B cell (primary cell): ENCODE data around the gene CEL. TPM values are rescaled to one million over a fixed set of nuclear protein-coding genes. Genes with fewer than 3 reads are reported as not detected.

ENCODE experiments used
- ATAC-seq: fragments of 200-7000 bp; cut with Tn5 transposase; one replicate; pipeline ENCODE4 v1.10.0; 2021; ENCODE audit warnings: low read depth, mild to moderate bottlenecking, moderate number of reproducible peaks, moderate library complexity
- CTCF ChIA-PET: fragments of 350-600 bp; sonication (Branson Sonifier 250); formaldehyde crosslinking; loops from one replicate; lab custom pipeline; 2021; ENCODE audit warnings: antibody characterized with exemption, inconsistent platforms; lab: Charles Lee
- POLR2A ChIA-PET: fragments of 350-600 bp; sonication (Branson Sonifier 250); formaldehyde crosslinking; loops from one replicate; lab custom pipeline; 2021; ENCODE audit warnings: antibody characterized with exemption; lab: Charles Lee
- DNase-seq: peaks from one replicate; pipeline ENCODE4 v3.0.0; 2013
- H2AFZ ChIP-seq: 2 replicates; pipeline ENCODE4 v1.6.1; 2012; ENCODE audit warnings: mild to moderate bottlenecking, low read depth, low read length; ENCODE audit not compliant: insufficient read depth, poor library complexity, severe bottlenecking
- H3K27ac ChIP-seq, 2 donors: 1 replicate in 1 of 2; 2 replicates in 1 of 2; pipeline ENCODE4 v1.5.1; 2012 to 2013; ENCODE audit warnings: low read length in 2 of 2, mild to moderate bottlenecking in 2 of 2, moderate library complexity in 1 of 2
- H3K27me3 ChIP-seq, 4 experiments: fragments of 200-600 bp in 1 of 4; sonication (generic) in 1 of 4; replicated peaks in 1 of 4; 1 replicate in 2 of 4; 2 replicates in 2 of 4; pipeline versions ENCODE4 v1.6.1 to v1.7.0; 2013 to 2016; ENCODE audit warnings: low read length in 3 of 4, mild to moderate bottlenecking in 2 of 4, mixed read lengths in 1 of 4, moderate library complexity in 1 of 4; ENCODE audit not compliant: insufficient read depth in 4 of 4, control insufficient read depth in 3 of 4; ENCODE audit errors: control extremely low read depth in 1 of 4
- H3K36me3 ChIP-seq, 2 experiments: replicated peaks in 1 of 2; 1 replicate in 1 of 2; 2 replicates in 1 of 2; pipeline versions ENCODE4 v1.6.1 to v1.7.1; 2013; ENCODE audit warnings: low read length in 1 of 2; ENCODE audit not compliant: insufficient read depth in 2 of 2, control insufficient read depth in 1 of 2; ENCODE audit errors: control extremely low read depth in 1 of 2, extremely low read depth in 1 of 2
- H3K4me1 ChIP-seq, 2 donors: fragments of 200-600 bp in 1 of 2; sonication (generic) in 1 of 2; 1 replicate in 1 of 2; 2 replicates in 1 of 2; pipeline versions ENCODE4 v1.5.1 to v1.6.1; 2013 to 2017; ENCODE audit warnings: low read length in 2 of 2; ENCODE audit not compliant: control insufficient read depth in 2 of 2, insufficient read depth in 2 of 2
- H3K4me2 ChIP-seq: replicated peaks from 2 replicates; pipeline ENCODE3; 2012; ENCODE audit warnings: mild to moderate bottlenecking, low read depth, low read length; ENCODE audit not compliant: poor library complexity, severe bottlenecking
- H3K4me3 ChIP-seq, 5 experiments: fragments of 200-600 bp in 1 of 5; sonication (generic) in 1 of 5; 1 replicate in 3 of 5; 2 replicates in 2 of 5; pipeline versions ENCODE4 v1.5.1 to v1.7.0; 2011 to 2016; ENCODE audit warnings: low read length in 4 of 5, mild to moderate bottlenecking in 4 of 5, low read depth in 2 of 5, control low read depth in 1 of 5, moderate library complexity in 1 of 5; ENCODE audit not compliant: insufficient read depth in 1 of 5; ENCODE audit errors: control extremely low read depth in 1 of 5, extremely low read depth in 1 of 5
- H3K79me2 ChIP-seq: fragments of 200-600 bp; sonication (generic); one replicate; pipeline ENCODE4 v1.6.0; 2016; ENCODE audit warnings: low read length; ENCODE audit not compliant: control insufficient read depth, insufficient read depth
- H3K9ac ChIP-seq: fragments of 200-600 bp; sonication (generic); 2 replicates; pipeline ENCODE4 v1.6.1; 2017; ENCODE audit warnings: mild to moderate bottlenecking, low read length, moderate library complexity
- H3K9me3 ChIP-seq, 3 donors: one replicate each; pipeline versions ENCODE4 v1.6.1 to v1.7.1; 2013; ENCODE audit warnings: low read length in 2 of 3; ENCODE audit not compliant: control insufficient read depth in 2 of 3, insufficient read depth in 1 of 3; ENCODE audit errors: control extremely low read depth in 1 of 3
- H4K20me1 ChIP-seq: 2 replicates; pipeline ENCODE4 v1.6.0; 2012; ENCODE audit warnings: mild to moderate bottlenecking, low read length; ENCODE audit not compliant: insufficient read depth, control insufficient read depth, poor library complexity, severe bottlenecking
- H3K27ac Mint-ChIP-seq: one replicate; pipeline ENCODE4 v1.8.0; 2021; ENCODE audit warnings: mixed read lengths
- H3K27me3 Mint-ChIP-seq: one replicate; pipeline ENCODE4 v1.8.0; 2021; ENCODE audit warnings: mixed read lengths
- H3K4me1 Mint-ChIP-seq: one replicate; pipeline ENCODE4 v1.8.0; 2021; ENCODE audit warnings: mixed read lengths
- H3K4me3 Mint-ChIP-seq: one replicate; pipeline ENCODE4 v1.8.0; 2021; ENCODE audit warnings: mixed read lengths
- H3K9me3 Mint-ChIP-seq: one replicate; pipeline ENCODE4 v1.8.0; 2022; ENCODE audit warnings: mixed read lengths; ENCODE audit not compliant: insufficient read depth
- EZH2 ChIP-seq: IDR thresholded peaks from 2 replicates; pipeline ENCODE4 v1.6.1; 2012; ENCODE audit warnings: borderline replicate concordance, low read depth, mild to moderate bottlenecking, moderate library complexity, low read length; ENCODE audit not compliant: insufficient read depth, poor library complexity, severe bottlenecking
- WGBS: methylation state at CpG from one replicate; pipeline ENCODE4 v1.1.5; 2013; ENCODE audit warnings: missing lambda C conversion rate; ENCODE audit not compliant: insufficient coverage; 5-methylcytosine and 5-hydroxymethylcytosine counted together
- intact Hi-C: fragments of 100-400 bp; cut with micrococcal nuclease; formaldehyde crosslinking; loops from one replicate; pipeline ENCODE4 v1.10.0; 2022
- polyA plus RNA-seq: library from polyadenylated mRNA; depleted of rRNA; stranded (reverse); fragments of >200 nt; gene quantifications from 2 replicates; pipeline ENCODE4 v1.2.3, GENCODE V29; 2012
- total RNA-seq, 2 donors: library from RNA; stranded (reverse); fragments of 120-200 nt in 1 of 2; gene quantifications; 1 replicate in 1 of 2; 2 replicates in 1 of 2; pipeline versions ENCODE4 v1.2.3 to v1.2.4, GENCODE V29; 2013 to 2022
- TF ChIP-seq, protein P1 (sequence below): fragments of 200-600 bp; IDR thresholded peaks from one replicate; pipeline ENCODE4 v1.8.0; 2022; ENCODE audit warnings: antibody characterized with exemption, mild to moderate bottlenecking

CEL gene
- total and polyA plus RNA-seq, 2 donors (not counting 1 experiment from before 2014, with no cell fraction given), result 0.51 to 0.57 TPM

- H3K36me3 ChIP-seq, result peaks cover 0 to 38% of the 10 kb centered on the region in 2 experiments
- peaks cover 44 to 55% of the 10 kb centered on the region in 2 donors for H3K4me1 ChIP-seq
- Mint-ChIP-seq H3K4me3 (peak overlapping the region; percentile 83), H3K27me3 (no peaks in the 10 kb centered on the region), H3K27ac (peak overlapping the region; percentile 93), H3K9me3 (no peaks in the 10 kb centered on the region), H3K4me1 (peaks cover 44% of the 10 kb centered on the region)
- H3K4me2 ChIP-seq, result peak overlapping the region; percentile 65
- DNase-seq (no peak), ATAC-seq (no peak)
- H2AFZ ChIP-seq, result no peak overlapping the region
- H3K79me2 ChIP-seq, result peaks cover 54% of the 10 kb centered on the region
- H4K20me1 ChIP-seq, result peaks cover 42% of the 10 kb centered on the region
- POLR2A ChIA-PET, result interaction anchor here (1.2 to 2.7 kb wide), 3 partner anchors 10 to 21 kb away, joined by 3 to 13 read pairs (median 7); no protein-coding TSS in a partner anchor
- TF ChIP-seq, protein P1, sequence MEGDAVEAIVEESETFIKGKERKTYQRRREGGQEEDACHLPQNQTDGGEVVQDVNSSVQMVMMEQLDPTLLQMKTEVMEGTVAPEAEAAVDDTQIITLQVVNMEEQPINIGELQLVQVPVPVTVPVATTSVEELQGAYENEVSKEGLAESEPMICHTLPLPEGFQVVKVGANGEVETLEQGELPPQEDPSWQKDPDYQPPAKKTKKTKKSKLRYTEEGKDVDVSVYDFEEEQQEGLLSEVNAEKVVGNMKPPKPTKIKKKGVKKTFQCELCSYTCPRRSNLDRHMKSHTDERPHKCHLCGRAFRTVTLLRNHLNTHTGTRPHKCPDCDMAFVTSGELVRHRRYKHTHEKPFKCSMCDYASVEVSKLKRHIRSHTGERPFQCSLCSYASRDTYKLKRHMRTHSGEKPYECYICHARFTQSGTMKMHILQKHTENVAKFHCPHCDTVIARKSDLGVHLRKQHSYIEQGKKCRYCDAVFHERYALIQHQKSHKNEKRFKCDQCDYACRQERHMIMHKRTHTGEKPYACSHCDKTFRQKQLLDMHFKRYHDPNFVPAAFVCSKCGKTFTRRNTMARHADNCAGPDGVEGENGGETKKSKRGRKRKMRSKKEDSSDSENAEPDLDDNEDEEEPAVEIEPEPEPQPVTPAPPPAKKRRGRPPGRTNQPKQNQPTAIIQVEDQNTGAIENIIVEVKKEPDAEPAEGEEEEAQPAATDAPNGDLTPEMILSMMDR, result no peak
- TF ChIP-seq EZH2, result no peak
- 76% methylated on average over 27 of the region's 30 CpGs for WGBS
- H3K27ac ChIP-seq, result peak overlapping the region in 1 of 2 donors; percentile 56
- no peak overlapping the region for H3K9ac ChIP-seq
- no peak overlapping the region for H3K4me3 ChIP-seq
- H3K9me3 ChIP-seq, result peaks cover 0 to 5% (median 0%) of the 10 kb centered on the region in 3 donors
- CTCF ChIA-PET, result interaction anchor here (0.6 to 26.5 kb wide), 3 partner anchors 9 to 37 kb away, joined by 3 to 599 read pairs (median 34); no protein-coding TSS in a partner anchor
- no peaks in the 10 kb centered on the region for H3K27me3 ChIP-seq
- intact Hi-C loops, result loop anchor here (1.0 to 10.0 kb wide), 2 partner anchors 9 to 363 kb away; partner anchors contain the start of genes RALGDS and SLC2A6
Measured at GRCh38 chr9:133111808-133112662, 50.3 kb downstream of the CEL start.
